ENCODE data around the gene PHLDA2. TPM values are rescaled to one million over a fixed set of nuclear protein-coding genes. Genes with fewer than 3 reads are reported as not detected.
A peak's percentile ranks its signal among the peaks of the same experiment; 100 is the strongest.

The PHLDA2 gene
- total RNA-seq, 2 experiments from 2014 or later = 0.16 to 0.34 TPM

- BruUV-seq (replicated peaks) = no TSS peak
- Histone ChIP-seq H3K9me3 (ENCODE audit: low read length) (no peaks in the 10 kb centered on the region), H2AFZ (ENCODE audit: low read length) (no peak overlapping the region), H4K20me1 (ENCODE audit: insufficient read depth, low read length) (peaks cover 23% of the 10 kb centered on the region), H3K27ac (ENCODE audit: low read depth, low read length, poor library complexity, severe bottlenecking) (no peak overlapping the region), H3K4me2 (ENCODE audit: low read length) (no peak overlapping the region), H3K9me2 (ENCODE audit: insufficient read depth, low read length) (no peaks in the 10 kb centered on the region), H3K4me3 (ENCODE audit: low read depth, low read length, poor library complexity, severe bottlenecking) (no peak overlapping the region), H3K36me3 (ENCODE audit: insufficient read depth, low read length) (peaks cover 96% of the 10 kb centered on the region), H3K4me1 (ENCODE audit: insufficient read depth, low read length, poor library complexity, severe bottlenecking) (no peaks in the 10 kb centered on the region), H3K79me2 (ENCODE audit: insufficient read depth, low read depth, low read length) (peaks cover 66% of the 10 kb centered on the region)
- no peak for DNase-seq (ENCODE audit: low spot score)
- intact Hi-C loops (cut with micrococcal nuclease; ENCODE audit: unreplicated experiment) = no loop called here
- TF ChIP-seq EZH2phosphoT487 (IDR thresholded peaks at IDR 0.05; ENCODE audit: borderline replicate concordance, low read depth, low read length) (no peak), CTCF (conservative IDR thresholded peaks at IDR 0.05; ENCODE audit: low read length) (no peak)
- POLR2A ChIA-PET = no interaction called here
- CTCF ChIA-PET (ENCODE audit: unreplicated experiment) = no interaction called here
Observed at GRCh38 chr11:2976294-2977063, 47.3 kb upstream of the PHLDA2 start.

GRCh38 chr11:2975594-2975993 is 46.4 kb upstream of the PHLDA2 start:
- no peaks in the 10 kb centered on the region for H3K9me2 ChIP-seq (ENCODE audit: insufficient read depth, low read length)
- no TSS peak for BruUV-seq (replicated peaks)
- H3K9me3 ChIP-seq (ENCODE audit: low read length) = no peaks in the 10 kb centered on the region
- intact Hi-C loops (cut with micrococcal nuclease; ENCODE audit: unreplicated experiment) = no loop called here
- TF ChIP-seq CTCF (conservative IDR thresholded peaks at IDR 0.05; ENCODE audit: low read length) (peak; percentile 72), EZH2phosphoT487 (IDR thresholded peaks at IDR 0.05; ENCODE audit: borderline replicate concordance, low read depth, low read length) (no peak)
- peak; percentile 56 for DNase-seq (ENCODE audit: low spot score)
- no peak overlapping the region for H3K4me3 ChIP-seq (ENCODE audit: low read depth, low read length, poor library complexity, severe bottlenecking)
- CTCF ChIA-PET (ENCODE audit: unreplicated experiment) = interaction anchor here (0.8 kb wide), 1 partner anchor 19 kb away, joined by 4 read pairs; no protein-coding TSS in a partner anchor
- peaks cover 60% of the 10 kb centered on the region for H3K79me2 ChIP-seq (ENCODE audit: insufficient read depth, low read depth, low read length)
- H3K27ac ChIP-seq (ENCODE audit: low read depth, low read length, poor library complexity, severe bottlenecking) = no peak overlapping the region
- H3K4me2 ChIP-seq (ENCODE audit: low read length) = no peak overlapping the region
- H3K4me1 ChIP-seq (ENCODE audit: insufficient read depth, low read length, poor library complexity, severe bottlenecking) = no peaks in the 10 kb centered on the region
- H2AFZ ChIP-seq (ENCODE audit: low read length) = no peak overlapping the region
- H3K36me3 ChIP-seq (ENCODE audit: insufficient read depth, low read length) = peaks cover 99% of the 10 kb centered on the region
- H4K20me1 ChIP-seq (ENCODE audit: insufficient read depth, low read length) = peaks cover 23% of the 10 kb centered on the region
- POLR2A ChIA-PET = interaction anchor here (0.6 kb wide), 1 partner anchor 13 kb away, joined by 3 read pairs; no protein-coding TSS in a partner anchor

- Histone ChIP-seq H3K9me3 (ENCODE audit: low read length) (no peaks in the 10 kb centered on the region), H3K36me3 (ENCODE audit: insufficient read depth, low read length) (peaks cover 100% of the 10 kb centered on the region), H3K27ac (ENCODE audit: low read depth, low read length, poor library complexity, severe bottlenecking) (no peak overlapping the region), H3K9me2 (ENCODE audit: insufficient read depth, low read length) (no peaks in the 10 kb centered on the region), H3K4me3 (ENCODE audit: low read depth, low read length, poor library complexity, severe bottlenecking) (no peak overlapping the region), H4K20me1 (ENCODE audit: insufficient read depth, low read length) (peaks cover 18% of the 10 kb centered on the region), H2AFZ (ENCODE audit: low read length) (no peak overlapping the region), H3K4me1 (ENCODE audit: insufficient read depth, low read length, poor library complexity, severe bottlenecking) (no peaks in the 10 kb centered on the region), H3K79me2 (ENCODE audit: insufficient read depth, low read depth, low read length) (peaks cover 52% of the 10 kb centered on the region), H3K4me2 (ENCODE audit: low read length) (no peak overlapping the region)
- intact Hi-C loops (cut with micrococcal nuclease; ENCODE audit: unreplicated experiment) = no loop called here
- TF ChIP-seq EZH2phosphoT487 (IDR thresholded peaks at IDR 0.05; ENCODE audit: borderline replicate concordance, low read depth, low read length) = no peak
- TF ChIP-seq CTCF (conservative IDR thresholded peaks at IDR 0.05; ENCODE audit: low read length) = no peak
- ChIA-PET CTCF (ENCODE audit: unreplicated experiment) (interaction anchor here (0.6 kb wide), 1 partner anchor 46 kb away, joined by 3 read pairs; no protein-coding TSS in a partner anchor), POLR2A (interaction anchor here (0.9 kb wide), 1 partner anchor 14 kb away, joined by 4 read pairs; no protein-coding TSS in a partner anchor)
- no peak for DNase-seq (ENCODE audit: low spot score)
- no TSS peak for BruUV-seq (replicated peaks)
Observed at GRCh38 chr11:2974272-2974671, 45.1 kb upstream of the PHLDA2 start.

All from OCI-LY7 (cell line).